HepG2 (cell line): ENCODE data around the gene DNAJC11. TPM values are rescaled to one million over a fixed set of nuclear protein-coding genes. Genes with fewer than 3 reads are reported as not detected.

Experiments
- ELF3 ChIP-seq: IDR thresholded peaks from 2 replicates; pipeline ENCODE4 v1.6.1; 2016; ENCODE audit warnings: missing genetic modification reagents, missing compliant biosample characterization
- ETV6 ChIP-seq: sonication (generic); formaldehyde crosslinking; conservative IDR thresholded peaks from 2 replicates; pipeline ENCODE4 v1.4.0; 2020; ENCODE audit warnings: missing genetic modification reagents
- HNRNPLL ChIP-seq: fragments of 200-400 bp; formaldehyde crosslinking; IDR thresholded peaks from 2 replicates; pipeline ENCODE4 v1.6.1; 2017; ENCODE audit warnings: mild to moderate bottlenecking, low read depth, low read length; ENCODE audit not compliant: poor library complexity, severe bottlenecking
- MBD4 ChIP-seq: IDR thresholded peaks from 2 replicates; pipeline ENCODE4 v1.6.1; 2012; ENCODE audit warnings: low read length, inconsistent platforms, borderline replicate concordance
- PHF5A ChIP-seq: IDR thresholded peaks from one replicate; pipeline ENCODE4 v1.6.1; 2018; ENCODE audit warnings: low read depth, missing genetic modification reagents; ENCODE audit not compliant: unreplicated experiment
- REL ChIP-seq: sonication (generic); formaldehyde crosslinking; conservative IDR thresholded peaks from 2 replicates; pipeline ENCODE4 v1.8.0; 2022; ENCODE audit warnings: mild to moderate bottlenecking, missing genetic modification reagents, moderate library complexity
- RXRB ChIP-seq: IDR thresholded peaks from 2 replicates; pipeline ENCODE4 v1.6.1; 2016; ENCODE audit warnings: borderline replicate concordance, missing genetic modification reagents, missing compliant biosample characterization
- SOX5 ChIP-seq: IDR thresholded peaks from 2 replicates; pipeline ENCODE4 v1.6.1; 2016; ENCODE audit warnings: borderline replicate concordance
- STAG1 ChIP-seq: sonication (generic); formaldehyde crosslinking; IDR thresholded peaks from 2 replicates; pipeline ENCODE4 v1.4.0; 2020; ENCODE audit warnings: missing genetic modification reagents
- TAF1 ChIP-seq: sonication (generic); formaldehyde crosslinking; IDR thresholded peaks from 2 replicates; pipeline ENCODE4 v1.4.0; 2020; ENCODE audit warnings: missing genetic modification reagents
- XBP1 ChIP-seq: sonication (generic); formaldehyde crosslinking; IDR thresholded peaks from 2 replicates; pipeline ENCODE4 v1.5.0; 2020; ENCODE audit warnings: missing genetic modification reagents
- ZBTB38 ChIP-seq: sonication (generic); formaldehyde crosslinking; IDR thresholded peaks from 2 replicates; pipeline ENCODE4 v1.5.1; 2020; ENCODE audit warnings: mild to moderate bottlenecking, missing genetic modification reagents
- ZGPAT ChIP-seq: IDR thresholded peaks from 2 replicates; pipeline ENCODE4 v1.6.1; 2016; ENCODE audit warnings: mild to moderate bottlenecking
- ZNF136 ChIP-seq: sonication (generic); formaldehyde crosslinking; IDR thresholded peaks from 2 replicates; pipeline ENCODE4 v1.8.1; 2022; ENCODE audit warnings: low read depth, mild to moderate bottlenecking, moderate library complexity, missing genetic modification reagents
- polyA plus RNA-seq, 8 experiments: library from polyadenylated mRNA; depleted of rRNA in 3 of 8; stranded (reverse) in 7 of 8; unstranded in 1 of 8; fragments of >200 nt; fragmentation: Illumina TruSeq in 4 of 8; extraction: Trizol in 4 of 8; gene quantifications; 2 replicates each; pipeline versions ENCODE4 v1.2.1 to v1.2.3, GENCODE V29; 2011 to 2016; ENCODE audit warnings: low read depth in 4 of 8, missing spikeins in 1 of 8, mixed read lengths in 1 of 8; ENCODE audit not compliant: insufficient read depth in 1 of 8
- total RNA-seq, 5 experiments: library from RNA; depleted of rRNA; stranded (reverse); fragments of >200 nt; fragmentation: Illumina TruSeq; extraction: Trizol; gene quantifications; 2 replicates each; pipeline ENCODE4 v1.2.3, GENCODE V29; 2016; ENCODE audit warnings: low read depth in 1 of 5
- TF ChIP-seq, protein P1 (sequence below): sonication (generic); formaldehyde crosslinking; IDR thresholded peaks from 2 replicates; pipeline ENCODE4 v1.8.1; 2022; ENCODE audit warnings: low read depth, mild to moderate bottlenecking, missing genetic modification reagents
- TF ChIP-seq, protein P2 (sequence below): sonication (generic); formaldehyde crosslinking; IDR thresholded peaks from 2 replicates; pipeline ENCODE4 v1.5.1; 2020; ENCODE audit warnings: missing genetic modification reagents, mild to moderate bottlenecking, borderline replicate concordance
- TF ChIP-seq, protein P3 (sequence below), 2 experiments: sonication (generic) in 1 of 2; formaldehyde crosslinking in 1 of 2; IDR thresholded peaks; 2 replicates each; pipeline versions ENCODE4 v1.4.0 to v1.6.1; 2018 to 2020; ENCODE audit warnings: missing genetic modification reagents in 2 of 2, borderline replicate concordance in 1 of 2, low read depth in 1 of 2, mild to moderate bottlenecking in 1 of 2, missing biosample characterization in 1 of 2
- TF ChIP-seq, protein P4 (sequence below): sonication (generic); formaldehyde crosslinking; IDR thresholded peaks from 2 replicates; pipeline ENCODE4 v1.4.0; 2020; ENCODE audit warnings: low read depth, mild to moderate bottlenecking, missing genetic modification reagents

Gene DNAJC11
- total and polyA plus RNA-seq, 2 of the 13 experiments (the other 11 are each of a cell fraction or from before 2014, with no cell fraction given), result 25.1 to 47.6 TPM

DNA sequence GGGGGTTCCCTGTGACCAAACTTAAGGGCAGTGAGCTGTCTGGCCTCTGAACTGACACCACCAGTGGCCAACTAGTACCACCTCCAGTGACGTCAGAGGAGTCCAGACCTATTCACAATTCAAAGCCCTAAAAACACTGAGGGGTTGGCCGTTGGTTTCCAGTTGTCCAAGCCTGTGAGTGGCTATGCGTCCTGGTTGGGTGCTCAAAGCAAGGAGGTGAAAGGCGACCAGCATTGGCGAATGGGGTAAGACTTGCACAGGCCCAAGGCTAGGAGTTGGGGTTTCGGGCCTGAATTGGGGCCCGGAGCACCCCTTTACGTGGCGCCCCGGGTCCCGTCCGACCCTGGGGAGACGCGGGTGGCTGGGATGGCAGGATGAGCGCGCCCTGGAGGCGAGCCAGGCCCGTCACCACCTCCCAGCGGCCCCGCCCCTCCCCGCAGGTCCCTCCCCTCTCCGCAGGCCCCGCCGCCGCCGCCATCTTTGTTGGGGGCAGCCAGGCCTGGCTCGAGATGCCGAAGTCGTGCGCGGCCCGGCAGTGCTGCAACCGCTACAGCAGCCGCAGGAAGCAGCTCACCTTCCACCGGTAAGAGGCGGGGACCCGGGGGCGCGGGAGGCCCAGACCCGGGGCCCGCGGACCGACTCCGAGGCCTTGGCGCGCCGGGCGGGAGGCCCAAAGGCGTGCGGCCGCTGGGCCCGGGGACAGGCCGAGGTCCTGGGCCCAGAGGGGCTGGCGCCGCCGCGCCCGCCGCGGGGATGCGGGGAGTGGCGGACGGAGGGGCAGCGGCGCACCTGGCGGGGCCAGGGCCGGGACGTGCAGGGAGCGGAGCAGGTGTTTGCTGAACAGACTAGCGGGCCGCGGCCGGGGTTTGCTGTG is 76.7 kb downstream of the DNAJC11 start, which contains the start of gene THAP3 (continued):
- TF ChIP-seq, protein P1, sequence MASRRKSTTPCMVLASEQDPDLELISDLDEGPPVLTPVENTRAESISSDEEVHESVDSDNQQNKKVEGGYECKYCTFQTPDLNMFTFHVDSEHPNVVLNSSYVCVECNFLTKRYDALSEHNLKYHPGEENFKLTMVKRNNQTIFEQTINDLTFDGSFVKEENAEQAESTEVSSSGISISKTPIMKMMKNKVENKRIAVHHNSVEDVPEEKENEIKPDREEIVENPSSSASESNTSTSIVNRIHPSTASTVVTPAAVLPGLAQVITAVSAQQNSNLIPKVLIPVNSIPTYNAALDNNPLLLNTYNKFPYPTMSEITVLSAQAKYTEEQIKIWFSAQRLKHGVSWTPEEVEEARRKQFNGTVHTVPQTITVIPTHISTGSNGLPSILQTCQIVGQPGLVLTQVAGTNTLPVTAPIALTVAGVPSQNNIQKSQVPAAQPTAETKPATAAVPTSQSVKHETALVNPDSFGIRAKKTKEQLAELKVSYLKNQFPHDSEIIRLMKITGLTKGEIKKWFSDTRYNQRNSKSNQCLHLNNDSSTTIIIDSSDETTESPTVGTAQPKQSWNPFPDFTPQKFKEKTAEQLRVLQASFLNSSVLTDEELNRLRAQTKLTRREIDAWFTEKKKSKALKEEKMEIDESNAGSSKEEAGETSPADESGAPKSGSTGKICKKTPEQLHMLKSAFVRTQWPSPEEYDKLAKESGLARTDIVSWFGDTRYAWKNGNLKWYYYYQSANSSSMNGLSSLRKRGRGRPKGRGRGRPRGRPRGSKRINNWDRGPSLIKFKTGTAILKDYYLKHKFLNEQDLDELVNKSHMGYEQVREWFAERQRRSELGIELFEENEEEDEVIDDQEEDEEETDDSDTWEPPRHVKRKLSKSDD (CRISPR knock-in tag), result peak; percentile 12; the same call in 1 of the 2 replicates
- peak; percentile 34; the same call in 1 of the 2 replicates for TF ChIP-seq ZBTB38 (CRISPR knock-in tag)
- peak; percentile 48; the same call in 1 of the 2 replicates for TF ChIP-seq TAF1
- 0 out of 2 replicates have a peak, but pooled peaks have one; percentile 53 for TF ChIP-seq REL (CRISPR knock-in tag)
- TF ChIP-seq, protein P2, sequence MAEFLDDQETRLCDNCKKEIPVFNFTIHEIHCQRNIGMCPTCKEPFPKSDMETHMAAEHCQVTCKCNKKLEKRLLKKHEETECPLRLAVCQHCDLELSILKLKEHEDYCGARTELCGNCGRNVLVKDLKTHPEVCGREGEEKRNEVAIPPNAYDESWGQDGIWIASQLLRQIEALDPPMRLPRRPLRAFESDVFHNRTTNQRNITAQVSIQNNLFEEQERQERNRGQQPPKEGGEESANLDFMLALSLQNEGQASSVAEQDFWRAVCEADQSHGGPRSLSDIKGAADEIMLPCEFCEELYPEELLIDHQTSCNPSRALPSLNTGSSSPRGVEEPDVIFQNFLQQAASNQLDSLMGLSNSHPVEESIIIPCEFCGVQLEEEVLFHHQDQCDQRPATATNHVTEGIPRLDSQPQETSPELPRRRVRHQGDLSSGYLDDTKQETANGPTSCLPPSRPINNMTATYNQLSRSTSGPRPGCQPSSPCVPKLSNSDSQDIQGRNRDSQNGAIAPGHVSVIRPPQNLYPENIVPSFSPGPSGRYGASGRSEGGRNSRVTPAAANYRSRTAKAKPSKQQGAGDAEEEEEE (CRISPR knock-in tag), result no peak
- TF ChIP-seq PHF5A (CRISPR knock-in tag), result no peak
- peak; percentile 10; the same call in 1 of the 2 replicates for TF ChIP-seq SOX5 (CRISPR knock-in tag)
- no peak for TF ChIP-seq ELF3 (CRISPR knock-in tag)
- no peak for TF ChIP-seq MBD4
- no peak for TF ChIP-seq XBP1 (CRISPR knock-in tag)
- TF ChIP-seq, protein P3, sequence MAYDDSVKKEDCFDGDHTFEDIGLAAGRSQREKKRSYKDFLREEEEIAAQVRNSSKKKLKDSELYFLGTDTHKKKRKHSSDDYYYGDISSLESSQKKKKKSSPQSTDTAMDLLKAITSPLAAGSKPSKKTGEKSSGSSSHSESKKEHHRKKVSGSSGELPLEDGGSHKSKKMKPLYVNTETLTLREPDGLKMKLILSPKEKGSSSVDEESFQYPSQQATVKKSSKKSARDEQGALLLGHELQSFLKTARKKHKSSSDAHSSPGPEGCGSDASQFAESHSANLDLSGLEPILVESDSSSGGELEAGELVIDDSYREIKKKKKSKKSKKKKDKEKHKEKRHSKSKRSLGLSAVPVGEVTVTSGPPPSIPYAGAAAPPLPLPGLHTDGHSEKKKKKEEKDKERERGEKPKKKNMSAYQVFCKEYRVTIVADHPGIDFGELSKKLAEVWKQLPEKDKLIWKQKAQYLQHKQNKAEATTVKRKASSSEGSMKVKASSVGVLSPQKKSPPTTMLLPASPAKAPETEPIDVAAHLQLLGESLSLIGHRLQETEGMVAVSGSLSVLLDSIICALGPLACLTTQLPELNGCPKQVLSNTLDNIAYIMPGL (CRISPR knock-in tag; IDR thresholded peaks at IDR 0.05; ENCODE audit: borderline replicate concordance in 1 of 2, low read depth in 1 of 2), result peak; percentile 53 to 75; a peak in 2 of 4 replicates
- TF ChIP-seq ZNF136 (CRISPR knock-in tag), result 0 out of 2 replicates have a peak, but pooled peaks have one; percentile 34
- TF ChIP-seq ZGPAT (CRISPR knock-in tag), result 0 out of 2 replicates have a peak, but pooled peaks have one; percentile 20
- no peak for TF ChIP-seq RXRB (CRISPR knock-in tag)
- peak; percentile 47 for TF ChIP-seq HNRNPLL
- TF ChIP-seq, protein P4, sequence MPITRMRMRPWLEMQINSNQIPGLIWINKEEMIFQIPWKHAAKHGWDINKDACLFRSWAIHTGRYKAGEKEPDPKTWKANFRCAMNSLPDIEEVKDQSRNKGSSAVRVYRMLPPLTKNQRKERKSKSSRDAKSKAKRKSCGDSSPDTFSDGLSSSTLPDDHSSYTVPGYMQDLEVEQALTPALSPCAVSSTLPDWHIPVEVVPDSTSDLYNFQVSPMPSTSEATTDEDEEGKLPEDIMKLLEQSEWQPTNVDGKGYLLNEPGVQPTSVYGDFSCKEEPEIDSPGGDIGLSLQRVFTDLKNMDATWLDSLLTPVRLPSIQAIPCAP (CRISPR knock-in tag), result no peak
- 0 out of 2 replicates have a peak, but pooled peaks have one; percentile 26 for TF ChIP-seq ETV6 (CRISPR knock-in tag)
- 0 out of 2 replicates have a peak, but pooled peaks have one; percentile 21 for TF ChIP-seq STAG1 (CRISPR knock-in tag)
